ENCODE results near the gene PIGM. TPM values are rescaled to one million over a fixed set of nuclear protein-coding genes. Genes with fewer than 3 reads are reported as not detected.

Gene PIGM
- polyA plus RNA-seq: 1.9 TPM

- Mint-ChIP-seq H3K36me3 (peaks cover 4% of the 10 kb centered on the region), H3K27ac (peak within 1 kb of the TSS; percentile 63 to 88 (median 72)), H3K27me3 (peaks cover 1% of the 10 kb centered on the region), H3K4me1 (peaks cover 18 to 24% (median 21%) of the 10 kb centered on the region in 3 donors), H3K9me3 (no peaks in the 10 kb centered on the region), H3K4me3 (peak within 1 kb of the TSS; percentile 98 to 99 (median 98))
Measured at GRCh38 chr1:160031365-160032164, at the start of gene PIGM. Gene PIGM (minus strand): TSS chr1:160031990. CDS start chr1:160031739, 251 bp downstream.

GRCh38 chr1:160081261-160081936 lies 49.6 kb upstream of the PIGM start, which contains the start of gene KCNJ9:
Gene KCNJ9 (plus strand): TSS chr1:160081538. CDS start chr1:160084031, 2,493 bp downstream.
- no peaks in the 10 kb centered on the region for H3K9me3 Mint-ChIP-seq
- peaks cover 2% of the 10 kb centered on the region for H3K36me3 Mint-ChIP-seq
- peaks cover 35% of the 10 kb centered on the region for H3K27me3 Mint-ChIP-seq
- peak within 1 kb of the TSS in 1 of 4 donors; percentile 3 for H3K4me3 Mint-ChIP-seq
- H3K4me1 Mint-ChIP-seq: peaks cover 4 to 8% (median 4%) of the 10 kb centered on the region in 3 donors
- H3K27ac Mint-ChIP-seq: no peak within 1 kb of the TSS

GRCh38 chr1:160080381-160081100 lies 48.8 kb upstream of the PIGM start:
- Mint-ChIP-seq H3K27ac (no peak overlapping the region), H3K36me3 (peaks cover 2% of the 10 kb centered on the region), H3K4me3 (no peak overlapping the region), H3K4me1 (peaks cover 2 to 5% (median 4%) of the 10 kb centered on the region in 3 donors), H3K9me3 (no peaks in the 10 kb centered on the region), H3K27me3 (peaks cover 40% of the 10 kb centered on the region)

GRCh38 chr1:160079448-160079847 lies 47.7 kb upstream of the PIGM start:
- Mint-ChIP-seq H3K4me1 (peaks cover 0 to 6% (median 0%) of the 10 kb centered on the region in 3 donors), H3K36me3 (peaks cover 2% of the 10 kb centered on the region), H3K4me3 (no peak overlapping the region), H3K27me3 (peaks cover 40% of the 10 kb centered on the region), H3K9me3 (no peaks in the 10 kb centered on the region), H3K27ac (no peak overlapping the region)

- H3K4me3 Mint-ChIP-seq: no peak overlapping the region
- peaks cover 0 to 2% (median 0%) of the 10 kb centered on the region in 3 donors for H3K4me1 Mint-ChIP-seq
- H3K36me3 Mint-ChIP-seq: peaks cover 2% of the 10 kb centered on the region
- H3K27me3 Mint-ChIP-seq: peaks cover 40% of the 10 kb centered on the region
- H3K9me3 Mint-ChIP-seq: no peaks in the 10 kb centered on the region
- H3K27ac Mint-ChIP-seq: peak overlapping the region in 1 of 3 donors; percentile 41
Measured at GRCh38 chr1:160078512-160079195, 46.9 kb upstream of the PIGM start.

DNA sequence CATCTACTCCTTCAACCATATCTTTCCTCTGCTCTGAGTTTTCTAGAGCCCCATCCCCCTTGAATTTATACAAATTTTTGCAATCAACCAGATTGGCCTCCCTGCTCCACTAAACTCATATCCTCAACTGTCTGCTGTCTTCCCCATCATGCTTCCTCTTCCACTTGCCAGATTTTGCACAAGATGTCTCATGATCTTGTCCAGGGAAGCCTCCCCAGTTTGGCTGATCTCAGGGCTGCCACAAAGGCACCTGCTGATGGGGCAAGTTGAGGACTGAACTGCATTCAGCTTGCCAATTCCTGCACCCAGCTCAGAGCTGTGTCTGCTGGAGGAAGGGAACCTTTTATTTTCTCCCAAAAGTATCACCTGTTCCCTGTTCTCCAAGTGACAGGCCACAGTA lies 45.7 kb upstream of the PIGM start:
- Mint-ChIP-seq H3K9me3 (peaks cover 0 to 2% (median 0%) of the 10 kb centered on the region in 3 donors), H3K4me3 (no peak overlapping the region), H3K4me1 (peaks cover 0 to 2% (median 1%) of the 10 kb centered on the region in 3 donors), H3K36me3 (no peaks in the 10 kb centered on the region), H3K27me3 (peaks cover 34% of the 10 kb centered on the region), H3K27ac (no peak overlapping the region)

DNA sequence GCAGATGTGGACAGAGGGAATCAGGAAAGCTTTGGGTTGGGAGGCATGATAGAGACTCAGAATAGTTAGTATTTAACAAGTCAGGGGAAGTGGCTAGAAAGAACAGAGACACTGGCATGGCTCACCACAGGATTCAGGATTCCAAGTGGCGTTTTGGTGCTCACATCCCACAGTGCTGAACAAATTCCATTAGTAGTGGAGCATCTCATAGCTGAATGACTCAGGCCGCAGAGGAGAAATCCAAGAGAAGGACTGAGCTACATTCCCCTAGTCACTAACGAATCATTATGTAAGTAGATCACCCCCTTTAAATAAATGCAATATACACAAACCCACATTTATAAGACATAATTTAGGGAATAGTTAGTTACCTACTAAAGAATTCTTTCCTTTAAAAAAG lies 44.5 kb upstream of the PIGM start:
- no peak overlapping the region for H3K27ac Mint-ChIP-seq
- H3K4me3 Mint-ChIP-seq: no peak overlapping the region

DNA sequence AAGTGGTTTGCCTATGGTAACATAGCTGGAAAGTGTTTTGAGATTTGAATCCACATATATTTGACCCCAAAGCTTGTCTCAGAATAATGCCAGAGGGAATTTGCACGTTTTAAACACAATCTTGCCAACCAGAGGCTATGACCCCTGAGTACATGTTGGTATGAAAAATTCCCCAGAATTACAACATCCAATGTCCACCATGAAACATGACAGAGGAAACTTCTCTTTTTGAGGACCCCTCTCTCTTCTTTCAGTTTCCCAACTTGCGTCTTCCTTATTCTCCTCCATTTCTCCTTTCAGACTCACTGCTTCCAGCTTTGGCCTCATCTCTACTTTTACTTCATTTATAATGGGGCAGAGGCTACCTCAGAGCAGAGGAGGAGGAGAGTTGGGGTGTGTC lies 44.0 kb upstream of the PIGM start:
- Mint-ChIP-seq H3K27ac (no peak overlapping the region), H3K9me3 (peaks cover 0 to 2% (median 0%) of the 10 kb centered on the region in 3 donors), H3K4me3 (no peak overlapping the region), H3K4me1 (peaks cover 4 to 6% (median 5%) of the 10 kb centered on the region in 3 donors), H3K27me3 (peaks cover 21% of the 10 kb centered on the region), H3K36me3 (peaks cover 1% of the 10 kb centered on the region)

More for the DNA sequence above, 44.5 kb upstream of the PIGM start:
- H3K36me3 Mint-ChIP-seq: peaks cover 1% of the 10 kb centered on the region
- H3K4me1 Mint-ChIP-seq: peaks cover 4 to 5% (median 5%) of the 10 kb centered on the region in 3 donors
- H3K9me3 Mint-ChIP-seq: peaks cover 0 to 2% (median 0%) of the 10 kb centered on the region in 3 donors
- H3K27me3 Mint-ChIP-seq: peaks cover 25% of the 10 kb centered on the region

- peaks cover 0 to 2% (median 0%) of the 10 kb centered on the region in 3 donors for H3K9me3 Mint-ChIP-seq
- no peak overlapping the region for H3K4me3 Mint-ChIP-seq
- peaks cover 23% of the 10 kb centered on the region for H3K27me3 Mint-ChIP-seq
- H3K36me3 Mint-ChIP-seq: peaks cover 1% of the 10 kb centered on the region
- H3K27ac Mint-ChIP-seq: no peak overlapping the region
- peaks cover 11 to 12% (median 11%) of the 10 kb centered on the region in 3 donors for H3K4me1 Mint-ChIP-seq
Measured at GRCh38 chr1:160074865-160075264, 43.1 kb upstream of the PIGM start.

- no peak overlapping the region for H3K27ac Mint-ChIP-seq
- peaks cover 1% of the 10 kb centered on the region for H3K36me3 Mint-ChIP-seq
- peaks cover 19% of the 10 kb centered on the region for H3K27me3 Mint-ChIP-seq
- H3K9me3 Mint-ChIP-seq: peaks cover 0 to 4% (median 0%) of the 10 kb centered on the region in 3 donors
- H3K4me3 Mint-ChIP-seq: peak overlapping the region in 1 of 4 donors; percentile 12
- peaks cover 11 to 14% (median 12%) of the 10 kb centered on the region in 3 donors for H3K4me1 Mint-ChIP-seq
Measured at GRCh38 chr1:160071289-160071688, 39.5 kb upstream of the PIGM start.

GRCh38 chr1:160070243-160071163 lies 38.7 kb upstream of the PIGM start:
- peaks cover 11 to 14% (median 12%) of the 10 kb centered on the region in 3 donors for H3K4me1 Mint-ChIP-seq
- H3K4me3 Mint-ChIP-seq: peak overlapping the region; percentile 82 to 97 (median 88)
- peaks cover 17% of the 10 kb centered on the region for H3K27me3 Mint-ChIP-seq
- peak overlapping the region in 1 of 3 donors; percentile 58 for H3K27ac Mint-ChIP-seq
- H3K36me3 Mint-ChIP-seq: peaks cover 1% of the 10 kb centered on the region
- H3K9me3 Mint-ChIP-seq: peaks cover 0 to 4% (median 0%) of the 10 kb centered on the region in 3 donors

DNA sequence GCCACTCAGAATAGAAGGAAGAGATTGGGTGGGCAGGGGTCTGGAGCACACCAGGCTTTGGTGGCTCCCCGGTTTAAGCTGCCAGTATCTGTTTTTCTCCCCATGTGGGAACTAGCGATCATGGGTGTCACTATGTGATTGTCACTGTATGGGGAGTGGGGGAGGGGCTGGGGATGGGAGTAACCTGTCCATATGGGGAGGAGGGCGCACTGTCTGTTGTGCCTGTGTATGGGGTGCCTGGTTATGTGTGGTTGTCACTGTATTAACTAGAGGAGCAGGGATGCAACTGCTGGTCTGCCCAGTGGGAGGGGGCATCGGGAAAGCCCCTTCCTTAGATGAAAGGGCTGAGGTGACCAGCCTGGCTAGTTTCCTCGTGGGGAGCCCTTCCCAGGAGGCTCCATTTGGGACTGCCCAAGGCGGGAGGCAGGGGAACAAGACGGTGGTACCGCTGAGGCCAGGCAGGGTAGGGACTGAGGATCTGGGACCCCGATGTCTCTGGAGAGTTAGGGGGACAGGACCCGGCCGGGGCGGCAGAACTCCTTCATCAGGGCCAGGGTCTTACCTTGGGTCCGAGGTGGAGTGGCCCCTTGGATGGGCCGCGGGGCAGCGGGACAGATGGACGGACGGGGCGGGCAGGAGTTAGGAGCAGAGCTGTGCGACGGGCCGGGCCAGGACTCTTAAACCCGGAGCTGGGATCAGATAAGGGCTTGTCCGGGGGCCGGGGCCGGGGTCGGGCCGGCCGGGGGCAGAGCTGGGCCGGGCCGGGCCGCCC lies 37.9 kb upstream of the PIGM start, which contains the start of gene KCNJ10:
Gene KCNJ10, minus strand, starts transcription at position 701 of the 772 bp plus-strand sequence. CDS start 27,628 bp downstream, outside the sequence.
- peak within 1 kb of the TSS; percentile 82 to 97 (median 88) for H3K4me3 Mint-ChIP-seq
- H3K27me3 Mint-ChIP-seq: peaks cover 17% of the 10 kb centered on the region
- peak within 1 kb of the TSS in 1 of 3 donors; percentile 70 for H3K27ac Mint-ChIP-seq

More for the DNA sequence above, 37.9 kb upstream of the PIGM start, which contains the start of gene KCNJ10:
- peaks cover 0 to 4% (median 0%) of the 10 kb centered on the region in 3 donors for H3K9me3 Mint-ChIP-seq
- peaks cover 10 to 14% (median 12%) of the 10 kb centered on the region in 3 donors for H3K4me1 Mint-ChIP-seq
- H3K36me3 Mint-ChIP-seq: peaks cover 1% of the 10 kb centered on the region

Data from IgD-negative memory B cell (primary cell).